Limb (tissue), 2 donors: Measurements from ENCODE around the gene HLA-DMB.
"Not testable (repeated sequence)": the region's sequence is repeated elsewhere in the genome, so short reads cannot be mapped to it uniquely, and the experiment has no call there.

Source experiments
- DNase-seq, 2 donors: peaks; one replicate each; pipeline ENCODE4 v3.0.0-alpha.2; 2016; ENCODE audit errors: extremely low spot score in 2 of 2

HLA-DMB gene

DNA sequence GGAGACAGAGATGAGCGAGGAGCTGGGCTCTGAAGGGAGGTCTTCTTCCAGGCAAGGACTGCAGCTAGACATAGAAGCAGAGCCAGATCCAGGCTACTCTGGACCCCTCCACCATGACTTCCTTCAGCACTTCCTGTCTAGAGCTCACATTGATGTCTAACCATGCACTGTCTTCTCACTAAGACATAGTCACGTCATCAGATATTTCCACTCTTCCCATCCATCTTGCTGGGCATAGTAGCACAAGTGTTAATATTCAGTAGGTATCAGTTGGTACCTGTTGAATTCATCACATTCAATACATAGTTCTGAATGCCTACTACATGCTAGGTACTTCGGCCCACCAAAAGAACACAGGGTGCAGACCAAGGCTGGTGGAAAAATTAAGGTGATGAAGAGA is 9.2 kb upstream of the HLA-DMB start:
- no peak for DNase-seq

DNA sequence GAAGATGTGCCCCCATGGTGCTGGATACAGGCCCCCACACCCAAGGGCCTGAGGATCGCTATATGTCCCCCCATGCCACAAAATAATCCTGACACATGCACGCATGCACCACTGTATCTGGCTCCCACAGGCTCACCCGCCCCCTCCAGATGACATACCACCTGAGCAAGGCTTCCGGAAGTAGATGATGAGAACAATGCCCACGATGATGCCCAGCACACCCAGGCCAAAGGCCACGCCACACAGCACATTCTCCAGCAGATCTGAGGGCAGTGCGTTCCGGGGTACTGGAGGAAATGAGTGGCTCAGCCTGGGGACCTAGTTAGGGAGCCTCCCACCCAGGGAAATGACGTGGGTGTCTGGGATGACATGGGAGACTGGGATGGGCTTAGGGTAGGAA is 8.3 kb upstream of the HLA-DMB start:
- DNase-seq = no peak

DNA sequence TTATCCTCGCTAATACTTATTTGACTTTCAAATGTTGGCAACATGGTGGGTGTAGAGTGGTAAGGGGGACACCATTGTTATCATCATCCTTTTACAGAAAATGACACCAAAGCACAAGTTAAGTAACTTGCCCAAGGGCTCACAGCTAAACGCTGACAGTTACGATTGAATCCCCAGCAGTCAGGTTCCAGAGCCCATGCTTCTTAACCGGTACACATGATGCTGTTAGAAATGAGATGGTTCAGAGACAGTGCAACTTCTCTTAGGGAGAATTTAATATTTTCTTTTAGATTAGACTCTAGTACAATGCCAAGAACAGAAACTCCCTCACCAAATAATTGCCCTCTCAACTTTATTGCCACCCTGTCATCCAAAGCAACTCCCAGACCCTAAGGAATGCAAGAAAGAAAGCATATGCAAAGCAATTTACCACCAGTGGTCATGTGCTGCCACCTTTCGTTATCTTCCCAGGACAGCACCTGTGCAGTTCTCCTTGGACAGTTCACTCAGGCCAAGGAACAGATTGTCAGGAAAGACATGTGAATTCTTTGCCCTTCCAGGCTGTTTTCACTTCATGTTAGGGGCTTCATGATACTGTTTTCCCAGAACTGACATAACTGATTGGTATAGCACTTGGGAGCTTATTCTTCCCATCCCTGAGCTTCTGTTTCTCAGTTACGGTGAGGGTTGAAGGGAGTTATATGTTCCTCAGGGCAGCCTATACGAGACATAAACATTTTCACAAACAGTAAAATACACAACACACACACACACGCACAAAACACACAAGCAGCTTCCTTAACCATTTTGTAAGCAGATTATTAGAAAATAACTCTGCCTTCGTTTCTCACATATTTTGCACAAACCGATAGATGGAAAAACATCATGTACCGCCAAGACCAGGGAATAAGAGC is 7.0 kb upstream of the HLA-DMB start:
- peak in 1 of 2 donors; percentile 20 for DNase-seq

DNA sequence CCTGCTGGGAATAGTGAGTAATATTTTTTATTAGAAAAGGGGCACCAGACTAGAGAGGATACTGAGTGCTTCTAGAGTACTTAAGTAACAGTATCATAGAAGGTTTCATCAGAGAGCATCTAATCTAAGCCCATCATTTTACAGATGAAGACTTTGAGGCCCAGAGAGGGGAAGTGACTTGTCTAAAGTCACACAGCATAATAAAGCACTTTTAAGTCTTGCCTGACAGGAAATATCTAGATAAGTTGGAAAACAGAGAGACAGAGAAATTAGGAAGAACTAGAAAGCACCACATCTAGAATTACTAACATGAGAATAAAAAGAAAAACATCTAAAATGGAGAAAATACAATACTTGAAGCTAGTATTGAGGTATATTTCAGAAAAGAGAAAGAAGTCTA is 6.1 kb upstream of the HLA-DMB start:
- DNase-seq = no peak

DNA sequence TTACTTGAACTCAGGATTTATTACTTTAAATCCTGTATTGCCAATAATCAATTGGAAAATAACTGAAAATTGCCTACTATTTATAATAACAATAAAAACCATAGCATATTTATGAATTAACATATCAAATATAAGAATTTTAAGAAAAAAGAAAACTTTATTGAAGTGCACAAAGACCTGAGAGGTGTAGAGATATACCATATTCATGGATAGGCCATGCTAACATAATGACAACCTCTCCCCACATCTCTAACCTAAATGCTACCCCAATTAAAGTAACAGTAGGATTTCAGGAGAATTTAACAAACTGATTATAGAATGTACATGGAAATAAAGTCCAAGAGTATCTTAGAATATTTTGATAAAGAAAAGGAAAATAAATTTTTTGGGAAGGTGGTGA is 5.1 kb upstream of the HLA-DMB start:
- DNase-seq = no peak

DNA sequence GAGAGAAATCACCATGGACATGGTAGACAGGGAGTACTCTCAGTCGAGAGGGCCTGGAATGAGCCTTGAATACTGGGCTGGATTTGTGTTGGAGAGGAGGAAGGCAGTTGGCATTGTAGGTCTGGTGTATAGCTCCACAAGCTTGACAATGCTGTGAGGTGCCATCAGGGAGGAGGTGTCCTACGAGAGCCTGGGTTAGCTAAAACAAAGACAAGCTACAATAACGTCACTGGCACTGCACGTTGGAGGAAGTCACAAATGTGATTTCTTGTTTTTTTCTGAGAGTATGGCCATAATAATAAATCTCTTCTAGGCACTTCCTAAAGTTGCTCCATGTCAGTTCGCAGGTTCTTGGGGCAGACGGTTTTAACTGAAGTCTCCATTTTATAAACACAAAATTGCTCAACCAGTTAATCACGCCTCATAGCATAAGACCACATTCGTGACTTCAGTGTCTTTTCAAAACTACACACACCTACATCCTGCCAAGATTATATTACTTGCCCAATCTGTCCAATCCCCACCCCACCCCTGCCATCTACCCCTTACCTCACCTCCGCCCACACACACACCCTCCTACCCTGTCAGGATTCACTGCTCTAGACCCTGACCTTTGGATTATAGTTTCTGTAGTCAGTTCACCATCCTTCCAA is 4.4 kb upstream of the HLA-DMB start:
- no peak for DNase-seq

DNA sequence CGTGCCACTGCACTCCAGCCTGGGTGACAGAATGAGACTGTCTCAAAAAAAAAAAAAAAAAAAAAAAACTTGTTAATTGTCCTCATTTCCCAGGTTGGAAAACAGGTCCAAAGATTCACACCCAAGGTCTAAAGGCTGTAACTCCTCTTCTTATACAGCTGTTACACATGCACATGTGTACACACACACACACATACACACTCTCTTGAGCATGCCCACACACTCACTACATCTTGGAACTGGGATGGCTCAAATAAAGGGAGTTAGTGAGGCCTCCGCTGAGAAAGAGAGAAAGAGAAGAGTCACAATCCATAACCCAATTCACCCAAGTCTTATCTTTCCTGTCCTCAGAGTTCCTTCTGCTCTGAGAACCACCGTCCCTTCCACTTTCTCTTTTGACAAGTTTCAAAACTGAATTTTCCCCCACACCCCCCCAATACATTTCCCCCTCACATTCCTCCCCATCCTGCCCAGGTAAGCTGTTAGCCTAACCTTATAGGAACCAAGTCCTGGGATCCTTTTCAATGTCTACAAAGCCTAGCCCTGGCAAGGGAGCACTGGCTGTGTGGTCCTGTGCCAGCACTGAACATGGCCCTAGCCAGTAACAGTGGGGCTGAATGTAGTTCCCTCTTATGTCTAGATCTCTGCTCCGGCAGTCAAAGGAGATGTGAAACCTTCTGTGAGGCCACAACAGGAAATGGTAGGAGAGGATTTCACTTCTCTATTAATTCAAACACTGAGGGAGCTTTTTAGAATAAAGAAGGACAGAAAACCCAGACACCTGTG is 3.2 kb upstream of the HLA-DMB start:
- DNase-seq = no peak

DNA sequence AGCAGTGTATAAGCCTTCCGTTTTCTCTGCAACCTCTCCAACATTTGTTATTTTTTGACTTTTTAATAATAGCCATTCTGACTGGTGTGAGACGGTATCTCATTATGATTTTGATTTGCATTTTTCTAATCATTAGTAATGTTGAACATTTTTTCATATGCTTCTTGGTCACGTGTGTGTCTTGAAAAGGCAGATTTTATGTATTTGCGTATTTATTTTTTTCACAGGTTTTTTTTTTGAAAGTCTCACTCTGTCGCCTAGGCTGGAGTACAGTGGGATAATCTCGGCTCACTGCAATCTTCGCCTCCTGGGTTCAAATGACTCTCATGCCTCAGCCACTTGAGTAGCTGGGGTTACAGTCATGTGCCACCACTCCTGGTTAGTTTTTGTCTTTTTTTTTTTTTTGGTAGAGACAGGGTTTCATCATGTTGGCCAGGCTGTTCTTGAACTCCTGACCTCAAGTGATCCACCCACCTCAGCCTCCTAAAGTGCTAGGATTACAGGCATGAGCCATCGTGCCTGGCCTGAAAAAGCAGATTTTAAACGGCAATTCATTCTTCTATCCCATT is 1.8 kb upstream of the HLA-DMB start:
- DNase-seq = not testable (repeated sequence)

DNA sequence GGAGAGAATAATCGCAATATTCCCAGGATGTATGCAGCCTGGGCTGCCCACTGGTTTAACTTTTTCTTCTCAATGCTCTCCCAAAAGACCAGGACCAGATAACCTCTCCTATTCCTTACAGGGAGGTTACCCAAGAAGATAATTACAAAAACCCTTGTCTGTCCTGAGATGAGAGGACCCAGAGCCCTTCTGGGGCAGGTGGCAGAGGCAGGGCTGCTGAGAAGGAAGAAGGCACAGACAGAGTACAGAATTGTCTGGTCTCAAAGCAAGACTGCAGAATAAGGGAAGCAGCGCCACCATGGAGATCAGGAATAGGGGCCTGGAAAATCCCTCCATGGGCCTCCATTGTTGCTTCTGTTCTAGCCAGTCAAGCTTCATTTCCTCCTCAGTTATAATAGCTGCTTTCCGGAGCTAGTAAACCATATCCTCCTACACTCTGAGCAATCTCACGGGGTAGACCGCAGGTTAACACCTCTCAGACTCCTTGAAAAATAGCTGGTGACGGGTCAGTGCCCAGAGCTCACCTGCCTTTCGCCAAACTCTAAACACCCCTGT is 463 bp upstream of the HLA-DMB start:
- DNase-seq = no peak

DNA sequence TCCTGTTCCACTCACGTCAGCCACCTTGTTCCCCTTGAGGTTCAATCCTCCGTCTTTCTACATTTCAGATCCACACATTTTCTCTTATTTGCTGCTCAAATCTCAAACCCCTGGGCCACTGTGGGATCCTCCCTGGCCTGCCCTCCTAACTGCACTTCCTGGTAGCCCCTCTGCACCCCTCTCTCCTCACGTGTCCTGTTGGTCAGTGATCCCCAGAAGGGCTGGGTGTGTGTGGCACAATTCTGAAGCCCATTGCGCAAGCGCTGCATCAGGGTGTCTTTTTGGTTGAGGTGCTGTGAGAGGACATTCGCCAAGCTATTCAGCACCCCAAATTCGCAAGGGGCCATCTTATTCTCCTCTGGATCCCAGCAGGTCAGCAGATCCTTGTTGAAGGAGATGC is 2.3 kb downstream of the HLA-DMB start:
- DNase-seq = no peak

DNA sequence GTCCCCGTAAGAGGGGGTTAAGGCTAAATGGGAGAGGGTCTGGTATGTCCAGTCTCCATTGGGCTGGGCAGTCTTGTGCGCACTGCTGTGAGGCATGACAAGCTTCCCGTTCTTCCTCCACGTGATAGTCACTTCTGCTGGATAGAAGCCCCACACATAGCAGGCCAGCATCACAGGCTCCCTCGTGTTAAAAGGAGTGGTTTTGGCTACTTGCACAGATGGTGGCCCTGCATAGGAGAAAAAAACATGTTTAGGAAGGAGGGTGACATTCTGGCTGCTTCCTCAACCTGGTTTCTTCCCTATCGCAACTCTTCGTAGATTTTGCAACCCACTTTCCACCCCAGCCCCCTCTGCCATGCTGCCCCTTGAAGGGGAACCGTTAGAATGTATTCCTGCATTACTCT is 3.6 kb downstream of the HLA-DMB start:
- DNase-seq = no peak

DNA sequence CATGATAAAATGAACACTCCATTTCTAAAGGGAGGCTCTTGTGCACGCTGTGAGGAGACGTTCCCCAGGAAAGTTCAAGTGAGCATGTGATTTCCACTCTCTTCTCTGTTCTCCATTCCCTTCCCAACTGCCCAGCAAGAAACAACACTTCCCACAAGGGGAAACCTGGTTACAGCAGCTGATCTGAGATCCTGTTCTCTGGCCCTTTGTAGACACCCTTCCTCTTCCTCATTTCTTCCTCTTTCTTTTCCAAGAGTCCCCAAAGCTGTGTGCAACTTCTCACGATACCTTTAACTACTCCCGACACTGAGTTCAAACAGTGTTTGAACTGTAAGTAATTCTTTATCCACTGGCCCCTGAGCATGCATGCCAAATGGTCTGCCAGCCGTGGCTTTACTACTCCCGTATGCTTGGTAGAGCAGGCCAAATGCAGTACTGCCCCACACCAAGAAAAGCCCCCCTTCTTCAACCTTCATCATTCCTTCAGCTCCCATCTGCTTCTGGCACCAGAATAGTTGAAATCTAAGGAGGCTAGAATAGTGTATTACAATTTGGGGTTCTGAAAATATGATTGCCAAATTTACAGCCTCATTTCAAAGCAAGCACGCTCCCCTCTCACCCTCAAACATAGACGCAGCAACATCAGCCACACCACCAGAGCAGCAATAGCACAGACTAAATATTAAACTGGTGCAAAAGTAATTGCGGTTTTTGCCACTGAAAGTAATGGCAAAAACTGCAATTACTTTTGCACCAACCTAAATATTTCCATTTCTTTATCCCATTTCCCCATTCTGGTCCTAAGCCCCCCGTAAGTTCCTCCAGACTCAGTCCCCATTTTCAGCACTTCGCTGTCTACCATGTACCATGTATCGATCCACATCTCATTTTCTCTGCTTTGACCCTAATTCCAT is 4.3 kb downstream of the HLA-DMB start:
- DNase-seq = no peak

DNA sequence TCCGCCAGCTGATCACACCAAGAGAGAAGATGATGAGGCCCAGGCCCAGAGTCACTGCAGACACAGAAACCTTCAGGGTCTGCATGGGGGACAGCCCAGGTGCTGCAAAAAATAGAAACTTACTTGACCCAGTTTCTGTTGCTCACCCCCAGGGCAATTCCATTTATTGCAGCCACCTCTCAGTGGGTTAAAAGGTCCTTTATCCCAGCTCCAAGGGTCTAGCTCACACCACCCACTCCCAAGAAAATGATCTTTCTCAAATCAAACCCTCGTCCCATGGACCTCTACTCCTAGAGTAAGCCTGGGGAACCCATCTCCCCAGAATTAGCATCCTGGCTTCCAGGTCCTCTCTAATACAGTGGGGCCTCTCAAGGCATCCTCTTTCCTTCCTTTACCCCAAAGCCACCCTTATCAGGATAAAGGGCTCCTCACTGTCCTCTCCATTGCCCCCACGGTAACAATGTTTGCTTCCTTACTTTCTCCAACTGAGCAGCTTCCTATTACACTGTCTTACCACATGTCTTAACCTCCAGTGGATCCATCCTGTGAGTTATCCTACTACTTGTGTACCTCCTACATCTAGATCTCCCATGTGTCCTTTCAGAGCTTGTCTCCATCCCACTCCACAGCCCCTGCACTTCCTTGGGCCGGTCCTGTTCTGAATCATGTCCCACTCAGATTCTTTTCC is 5.1 kb downstream of the HLA-DMB start:
- DNase-seq = no peak

DNA sequence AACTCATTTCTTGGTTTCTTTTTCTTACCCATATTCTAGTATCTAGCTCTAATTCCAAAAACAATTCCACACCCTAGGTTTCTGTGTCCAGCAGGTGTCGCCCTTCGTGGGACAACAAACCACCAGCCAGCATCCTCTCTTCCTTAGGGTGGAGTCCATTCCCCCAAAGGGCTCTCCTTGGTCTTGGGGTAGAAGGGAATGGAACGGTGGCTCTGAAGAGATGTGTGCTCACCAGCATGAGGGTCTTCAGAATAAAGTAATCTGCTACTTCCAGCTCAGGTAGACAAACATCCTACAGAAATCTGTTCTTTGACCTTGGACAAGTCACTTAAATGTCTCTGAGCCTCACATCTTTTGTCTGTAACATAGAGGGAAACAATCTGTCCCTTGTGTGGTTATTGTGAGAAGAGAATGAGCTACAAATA is 7.2 kb downstream of the HLA-DMB start:
- DNase-seq = peak; percentile 54 to 80

DNA sequence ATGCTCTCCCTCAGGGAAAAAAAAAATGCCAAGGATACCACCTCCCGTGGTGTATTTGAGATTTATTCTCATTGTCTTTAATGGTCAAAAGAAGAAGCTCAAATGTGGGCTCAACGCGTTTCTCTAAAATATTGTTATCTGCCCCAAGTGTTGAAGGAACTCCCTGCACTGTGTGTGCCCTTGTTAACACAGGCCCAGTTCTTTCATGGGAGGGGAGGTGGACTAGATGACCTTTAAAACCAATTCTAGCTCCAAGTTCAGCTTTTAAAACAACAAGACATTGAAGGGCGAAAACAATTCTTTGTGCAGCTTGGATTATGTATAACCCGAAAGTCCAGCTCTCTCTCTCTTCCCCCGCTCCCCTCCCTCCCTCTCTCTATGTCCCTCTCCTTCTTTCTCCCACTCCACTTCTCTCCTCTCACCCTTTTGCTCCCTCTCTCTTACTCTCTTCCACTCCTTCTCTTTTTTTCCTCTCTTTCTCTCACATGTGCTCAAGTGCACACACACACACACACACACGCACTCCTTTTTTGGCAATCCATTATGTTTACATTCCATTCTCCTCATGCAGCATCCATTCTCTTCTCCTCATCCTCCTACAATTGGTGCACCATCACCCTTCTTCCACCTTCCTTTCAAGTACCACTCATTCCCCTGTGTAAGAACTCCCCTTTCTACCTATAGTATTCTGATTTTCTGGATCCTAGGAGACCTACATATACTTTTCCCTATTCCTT is 8.5 kb downstream of the HLA-DMB start:
- no peak for DNase-seq

DNA sequence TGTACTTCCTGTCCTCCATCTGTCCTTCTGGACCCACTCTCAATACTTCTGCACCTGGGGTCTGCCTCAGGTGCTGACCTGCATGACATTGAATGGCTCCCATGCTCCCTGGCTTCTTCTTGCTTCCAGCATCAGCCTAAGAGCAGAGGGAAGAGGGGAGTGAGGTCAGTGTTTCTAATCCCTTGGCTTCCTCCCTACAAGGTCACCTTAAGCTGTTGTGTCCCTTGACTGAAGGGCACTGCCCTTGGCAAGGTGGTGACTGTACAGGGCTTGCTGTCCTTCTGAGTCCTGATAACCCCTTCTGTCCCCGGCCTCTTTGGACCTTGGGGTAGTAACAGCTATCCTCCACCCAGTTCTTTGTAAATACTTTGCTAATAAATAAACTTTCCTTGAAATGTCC is 9.6 kb downstream of the HLA-DMB start:
- DNase-seq = no peak

DNA sequence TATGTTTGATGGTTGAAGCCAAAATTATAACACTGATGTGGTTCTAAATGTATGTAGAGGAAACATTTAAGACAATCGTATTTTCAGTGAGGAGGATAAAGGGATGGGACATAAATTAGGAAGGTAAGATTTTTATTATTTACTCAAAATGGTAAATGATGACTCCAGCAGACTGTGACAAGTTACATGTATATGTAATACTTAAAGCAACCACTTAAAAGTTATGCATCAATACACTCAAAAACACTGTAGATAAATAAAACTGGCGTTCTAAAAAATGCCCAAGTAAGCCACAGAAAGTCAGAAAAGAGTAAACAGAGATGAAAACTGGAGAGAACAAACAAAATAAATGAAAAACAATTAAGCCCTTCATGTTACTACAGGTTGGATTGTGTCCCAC is 18.7 kb downstream of the HLA-DMB start:
- DNase-seq = no peak

DNA sequence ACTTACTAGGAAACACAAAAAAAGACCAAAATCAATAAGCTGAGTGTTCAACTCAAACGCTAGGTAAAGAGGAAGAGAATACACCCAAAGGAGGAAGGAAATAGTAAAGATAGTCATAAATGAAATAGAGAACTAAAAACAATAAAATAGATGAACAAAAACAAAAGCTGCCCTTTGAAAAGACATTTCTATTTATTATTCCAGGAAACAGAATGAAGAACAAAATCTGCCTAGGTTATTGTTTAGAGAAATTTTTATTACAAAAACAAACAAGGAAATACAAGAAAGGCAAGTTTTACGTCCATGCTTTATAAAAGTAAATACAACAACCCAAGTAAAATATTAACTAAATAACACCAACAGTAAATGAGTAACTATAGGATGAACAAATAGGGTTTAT is 20.1 kb downstream of the HLA-DMB start:
- DNase-seq = no peak

DNA sequence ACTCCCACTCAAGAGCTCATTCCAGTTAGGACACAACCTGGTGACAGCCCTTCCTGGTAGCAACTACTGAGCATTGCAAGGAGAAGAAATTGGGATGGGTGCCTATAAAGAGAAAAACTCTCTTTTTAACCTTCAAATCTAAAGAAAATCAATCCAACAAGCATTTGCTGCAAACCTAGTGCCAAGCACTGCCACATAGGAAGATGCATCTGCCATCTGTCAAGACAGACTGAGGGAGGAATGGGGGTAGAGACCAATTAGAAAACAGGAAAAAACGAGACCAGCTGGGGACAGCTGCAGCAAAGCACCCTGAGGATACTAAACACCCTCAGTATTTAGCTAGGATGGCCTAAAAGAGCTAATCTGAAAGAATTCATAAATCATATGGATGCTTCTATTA is 27.9 kb downstream of the HLA-DMB start:
- DNase-seq = no peak
